SU-DHL-6 (cell line): Measurements from ENCODE around the gene COMMD2.

Experiments used
- H2AFZ ChIP-seq: fragments of 200-600 bp; sonication (generic); 2 replicates; pipeline ENCODE4 v1.6.1; 2014; ENCODE audit warnings: low read depth, mild to moderate bottlenecking, moderate library complexity, mixed read lengths, antibody characterized with exemption, low read length; ENCODE audit not compliant: severe bottlenecking
- H3F3A ChIP-seq: fragments of 200-600 bp; shearing (Covaris generic); 2 replicates; pipeline ENCODE4 v1.6.0; 2016; ENCODE audit warnings: antibody characterized with exemption, mild to moderate bottlenecking; ENCODE audit not compliant: insufficient read depth
- H3K27ac ChIP-seq: fragments of 200-600 bp; sonication (generic); 2 replicates; pipeline ENCODE4 v1.5.1; 2016; ENCODE audit warnings: low read depth, mild to moderate bottlenecking, low read length, moderate library complexity, mixed read lengths
- H3K27me3 ChIP-seq: fragments of 200-600 bp; sonication (generic), shearing (Covaris generic); 2 replicates; pipeline ENCODE4 v1.6.0; 2014; ENCODE audit warnings: mild to moderate bottlenecking, low read length
- H3K36me3 ChIP-seq: fragments of 200-600 bp; sonication (generic); 2 replicates; pipeline ENCODE4 v1.6.1; 2014; ENCODE audit warnings: mild to moderate bottlenecking, low read length, mixed read lengths
- H3K4me2 ChIP-seq: fragments of 300-600, 200-600 bp; shearing (Covaris generic), sonication (generic); 2 replicates; pipeline ENCODE4 v1.6.0; 2014; ENCODE audit warnings: low read length, low read depth, mild to moderate bottlenecking; ENCODE audit not compliant: poor library complexity, severe bottlenecking
- H3K4me3 ChIP-seq: fragments of 200-600 bp; sonication (generic); 2 replicates; pipeline ENCODE4 v1.5.1; 2014; ENCODE audit warnings: antibody characterized with exemption, low read length, mild to moderate bottlenecking, mixed read lengths; ENCODE audit not compliant: insufficient read depth, poor library complexity, severe bottlenecking
- H3K79me2 ChIP-seq: fragments of 200-600 bp; sonication (generic); 2 replicates; pipeline ENCODE4 v1.6.1; 2014; ENCODE audit warnings: mild to moderate bottlenecking, low read length, moderate library complexity; ENCODE audit not compliant: insufficient read depth
- H3K9ac ChIP-seq: fragments of 200-600 bp; sonication (generic); 2 replicates; pipeline ENCODE4 v1.7.0; 2014; ENCODE audit warnings: mild to moderate bottlenecking, low read length
- H3K9me2 ChIP-seq: fragments of 200-600 bp; sonication (generic); replicated peaks from 2 replicates; pipeline ENCODE4 v1.6.1; 2014; ENCODE audit warnings: low read length; ENCODE audit not compliant: insufficient read depth
- H3K9me3 ChIP-seq: fragments of 200-600 bp; sonication (generic); 2 replicates; pipeline ENCODE4 v1.6.1; 2014; ENCODE audit warnings: low read length, mixed read lengths; ENCODE audit not compliant: insufficient read depth
- H4K20me1 ChIP-seq: fragments of 200-600 bp; sonication (generic); 2 replicates; pipeline ENCODE4 v1.6.1; 2014; ENCODE audit warnings: low read depth, mild to moderate bottlenecking, antibody characterized with exemption, low read length, moderate library complexity, mixed read lengths
- EZH2phosphoT487 ChIP-seq: fragments of 200-600 bp; sonication (generic), shearing (Covaris generic); conservative IDR thresholded peaks from 2 replicates; pipeline ENCODE4 v1.6.1; 2018; ENCODE audit warnings: mild to moderate bottlenecking, antibody characterized with exemption, low read length, moderate library complexity, mixed read lengths
- TF ChIP-seq, protein P1 (sequence below): fragments of 200-600 bp; sonication (generic); IDR thresholded peaks from one replicate; pipeline ENCODE4 v1.5.1; 2017; ENCODE audit warnings: antibody characterized with exemption, mild to moderate bottlenecking, low read length, moderate library complexity; ENCODE audit not compliant: insufficient read depth, poor library complexity, severe bottlenecking

COMMD2 gene

DNA sequence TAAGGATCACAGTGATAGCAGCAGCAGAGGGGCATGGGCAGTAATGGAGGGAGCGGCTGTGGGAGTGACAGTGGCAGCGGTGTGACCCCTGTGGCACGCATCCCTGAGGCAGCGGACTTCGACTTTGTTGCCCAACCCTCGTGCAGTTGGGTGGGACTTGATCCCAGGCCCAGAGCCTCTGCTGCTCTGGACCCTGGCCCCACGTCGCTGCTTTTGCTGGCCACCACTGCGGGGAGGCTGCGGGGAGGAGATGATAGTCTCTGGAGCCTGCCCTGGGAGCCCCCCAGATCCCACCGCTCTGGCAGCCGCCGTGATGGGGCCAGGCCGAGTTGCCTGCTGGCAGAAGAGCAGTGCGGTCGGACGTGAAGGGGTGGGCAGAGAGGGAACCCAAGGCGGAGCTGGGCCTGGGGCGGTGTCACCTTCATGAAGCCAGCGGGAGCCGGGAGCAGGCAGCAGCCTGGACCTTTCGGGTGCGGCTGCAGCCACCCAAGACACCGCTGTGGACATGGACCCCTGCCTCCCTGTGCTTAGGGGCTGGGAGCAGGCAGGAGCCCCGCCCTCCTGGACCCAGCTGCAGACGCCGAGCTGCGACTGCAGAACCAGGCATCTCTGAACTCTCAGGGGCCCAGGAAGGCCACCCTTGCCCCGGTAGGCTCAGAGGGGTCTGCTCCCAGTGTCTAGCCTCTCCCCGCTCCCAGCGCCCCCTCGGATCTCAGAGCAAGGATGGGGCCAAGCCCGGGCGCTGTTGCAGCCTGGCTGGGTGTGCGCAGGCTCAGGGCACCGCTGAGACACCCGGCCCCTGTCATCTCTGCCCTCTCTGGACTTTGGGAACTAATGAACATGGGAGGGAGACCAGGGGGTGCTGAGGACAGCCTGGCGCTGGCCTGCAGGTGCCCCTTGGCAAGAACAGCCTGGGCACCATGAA, 38.3 kb downstream of the COMMD2 start:
- Histone ChIP-seq H3K4me2 (no peak overlapping the region), H3K9me3 (no peaks in the 10 kb centered on the region), H3K4me3 (no peak overlapping the region), H3K79me2 (no peaks in the 10 kb centered on the region), H3K27me3 (no peaks in the 10 kb centered on the region), H3F3A (no peaks in the 10 kb centered on the region), H3K36me3 (no peaks in the 10 kb centered on the region), H3K9ac (no peak overlapping the region), H2AFZ (no peak overlapping the region), H4K20me1 (no peaks in the 10 kb centered on the region), H3K9me2 (no peaks in the 10 kb centered on the region), H3K27ac (no peak overlapping the region)
- no peak for TF ChIP-seq EZH2phosphoT487
- TF ChIP-seq, protein P1, sequence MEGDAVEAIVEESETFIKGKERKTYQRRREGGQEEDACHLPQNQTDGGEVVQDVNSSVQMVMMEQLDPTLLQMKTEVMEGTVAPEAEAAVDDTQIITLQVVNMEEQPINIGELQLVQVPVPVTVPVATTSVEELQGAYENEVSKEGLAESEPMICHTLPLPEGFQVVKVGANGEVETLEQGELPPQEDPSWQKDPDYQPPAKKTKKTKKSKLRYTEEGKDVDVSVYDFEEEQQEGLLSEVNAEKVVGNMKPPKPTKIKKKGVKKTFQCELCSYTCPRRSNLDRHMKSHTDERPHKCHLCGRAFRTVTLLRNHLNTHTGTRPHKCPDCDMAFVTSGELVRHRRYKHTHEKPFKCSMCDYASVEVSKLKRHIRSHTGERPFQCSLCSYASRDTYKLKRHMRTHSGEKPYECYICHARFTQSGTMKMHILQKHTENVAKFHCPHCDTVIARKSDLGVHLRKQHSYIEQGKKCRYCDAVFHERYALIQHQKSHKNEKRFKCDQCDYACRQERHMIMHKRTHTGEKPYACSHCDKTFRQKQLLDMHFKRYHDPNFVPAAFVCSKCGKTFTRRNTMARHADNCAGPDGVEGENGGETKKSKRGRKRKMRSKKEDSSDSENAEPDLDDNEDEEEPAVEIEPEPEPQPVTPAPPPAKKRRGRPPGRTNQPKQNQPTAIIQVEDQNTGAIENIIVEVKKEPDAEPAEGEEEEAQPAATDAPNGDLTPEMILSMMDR = no peak

DNA sequence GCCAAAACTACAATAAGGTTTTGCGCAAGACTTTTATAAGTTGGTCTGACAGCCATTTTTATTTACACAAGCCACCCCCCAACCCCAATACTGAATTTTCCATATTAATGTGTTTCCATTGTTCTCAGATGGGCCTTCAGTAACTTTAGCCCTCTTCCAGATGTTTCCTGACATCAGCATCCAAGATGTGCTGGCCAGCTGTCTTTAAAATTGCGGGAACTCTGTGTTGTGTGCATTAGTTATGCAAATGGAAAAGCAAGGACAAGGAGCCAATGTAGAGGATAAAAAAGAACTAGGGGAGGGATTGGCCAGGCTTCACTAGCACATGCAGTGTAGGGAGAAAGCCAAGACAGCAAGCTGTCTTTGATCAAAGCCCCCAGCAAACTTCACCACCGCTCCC, 45.4 kb downstream of the COMMD2 start:
- no peak overlapping the region for H3K9ac ChIP-seq
- H3K79me2 ChIP-seq = no peaks in the 10 kb centered on the region
- no peak overlapping the region for H3K4me2 ChIP-seq
- no peak for TF ChIP-seq EZH2phosphoT487
- TF ChIP-seq, protein P1 = no peak
- no peaks in the 10 kb centered on the region for H3K27me3 ChIP-seq
- no peaks in the 10 kb centered on the region for H3K36me3 ChIP-seq
- H4K20me1 ChIP-seq = no peaks in the 10 kb centered on the region
- H3K4me3 ChIP-seq = no peak overlapping the region
- no peak overlapping the region for H2AFZ ChIP-seq
- H3K9me3 ChIP-seq = no peaks in the 10 kb centered on the region
- H3K9me2 ChIP-seq = no peaks in the 10 kb centered on the region
- no peak overlapping the region for H3K27ac ChIP-seq
- H3F3A ChIP-seq = no peaks in the 10 kb centered on the region

GRCh38 chr3:149705416-149705815, 46.9 kb downstream of the COMMD2 start:
- no peaks in the 10 kb centered on the region for H3K9me2 ChIP-seq

More at GRCh38 chr3:149705416-149705815, 46.9 kb downstream of the COMMD2 start:
- no peak overlapping the region for H3K9ac ChIP-seq
- H3K27ac ChIP-seq = no peak overlapping the region
- H3K4me3 ChIP-seq = no peak overlapping the region
- H3F3A ChIP-seq = no peaks in the 10 kb centered on the region
- no peak overlapping the region for H3K4me2 ChIP-seq
- H3K9me3 ChIP-seq = no peaks in the 10 kb centered on the region
- TF ChIP-seq, protein P1 = no peak
- TF ChIP-seq EZH2phosphoT487 = no peak
- no peaks in the 10 kb centered on the region for H3K79me2 ChIP-seq
- no peaks in the 10 kb centered on the region for H3K27me3 ChIP-seq
- H3K36me3 ChIP-seq = no peaks in the 10 kb centered on the region
- no peaks in the 10 kb centered on the region for H4K20me1 ChIP-seq
- H2AFZ ChIP-seq = no peak overlapping the region
